Measurements from ENCODE around the gene RRAGD.
A peak's percentile ranks its signal among the peaks of the same experiment; 100 is the strongest.
"Not testable (repeated sequence)": the region's sequence is repeated elsewhere in the genome, so short reads cannot be mapped to it uniquely, and the experiment has no call there.

The RRAGD gene

GRCh38 chr6:89402776-89403175, 9.3 kb downstream of the RRAGD start:
- Mint-ChIP-seq H3K36me3 (ENCODE audit: low read depth) (no peaks in the 10 kb centered on the region), H3K4me3 (no peak overlapping the region), H3K27me3 (no peaks in the 10 kb centered on the region), H3K9me3 (no peaks in the 10 kb centered on the region), H3K27ac (no peak overlapping the region), H3K4me1 (ENCODE audit: low read depth) (peaks cover 51% of the 10 kb centered on the region)
- intact Hi-C loops (cut with micrococcal nuclease) = no loop called here

- Mint-ChIP-seq H3K4me1 (ENCODE audit: low read depth) (peaks cover 36% of the 10 kb centered on the region), H3K27me3 (no peaks in the 10 kb centered on the region), H3K4me3 (no peak overlapping the region), H3K27ac (peak overlapping the region; percentile 49), H3K36me3 (ENCODE audit: low read depth) (no peaks in the 10 kb centered on the region), H3K9me3 (no peaks in the 10 kb centered on the region)
- intact Hi-C loops (cut with micrococcal nuclease) = no loop called here
Measured at GRCh38 chr6:89400912-89401399, 11.1 kb downstream of the RRAGD start.

GRCh38 chr6:89400050-89400449, 12.0 kb downstream of the RRAGD start:
- no peak overlapping the region for H3K4me3 Mint-ChIP-seq
- no peaks in the 10 kb centered on the region for H3K36me3 Mint-ChIP-seq (ENCODE audit: low read depth)
- H3K9me3 Mint-ChIP-seq = no peaks in the 10 kb centered on the region
- H3K27me3 Mint-ChIP-seq = no peaks in the 10 kb centered on the region
- H3K4me1 Mint-ChIP-seq (ENCODE audit: low read depth) = peaks cover 28% of the 10 kb centered on the region
- H3K27ac Mint-ChIP-seq = no peak overlapping the region
- intact Hi-C loops (cut with micrococcal nuclease) = no loop called here

GRCh38 chr6:89398762-89399525, 13.1 kb downstream of the RRAGD start:
- H3K9me3 Mint-ChIP-seq = peaks cover 2% of the 10 kb centered on the region
- peaks cover 30% of the 10 kb centered on the region for H3K4me1 Mint-ChIP-seq (ENCODE audit: low read depth)
- H3K4me3 Mint-ChIP-seq = no peak overlapping the region
- H3K27ac Mint-ChIP-seq = no peak overlapping the region
- intact Hi-C loops (cut with micrococcal nuclease) = no loop called here
- H3K36me3 Mint-ChIP-seq (ENCODE audit: low read depth) = peaks cover under 1% of the 10 kb centered on the region
- H3K27me3 Mint-ChIP-seq = no peaks in the 10 kb centered on the region

GRCh38 chr6:89397884-89398283, 14.2 kb downstream of the RRAGD start:
- H3K9me3 Mint-ChIP-seq; H3K27me3 Mint-ChIP-seq; H3K36me3 Mint-ChIP-seq (ENCODE audit: low read depth); H3K27ac Mint-ChIP-seq; H3K4me3 Mint-ChIP-seq; intact Hi-C loops (cut with micrococcal nuclease): not testable (repeated sequence)
- H3K4me1 Mint-ChIP-seq (ENCODE audit: low read depth) = peaks cover 40% of the 10 kb centered on the region

- no peak overlapping the region for H3K27ac Mint-ChIP-seq
- H3K9me3 Mint-ChIP-seq = peaks cover 10% of the 10 kb centered on the region
- H3K4me3 Mint-ChIP-seq = no peak overlapping the region
- intact Hi-C loops (cut with micrococcal nuclease) = no loop called here
- H3K36me3 Mint-ChIP-seq (ENCODE audit: low read depth) = peaks cover 6% of the 10 kb centered on the region
- no peaks in the 10 kb centered on the region for H3K27me3 Mint-ChIP-seq
- H3K4me1 Mint-ChIP-seq (ENCODE audit: low read depth) = peaks cover 24% of the 10 kb centered on the region
Measured at GRCh38 chr6:89393659-89394058, 18.4 kb downstream of the RRAGD start.

GRCh38 chr6:89392823-89393222, 19.2 kb downstream of the RRAGD start:
- Mint-ChIP-seq H3K9me3 (peaks cover 10% of the 10 kb centered on the region), H3K4me3 (no peak overlapping the region), H3K36me3 (ENCODE audit: low read depth) (peaks cover 6% of the 10 kb centered on the region), H3K27me3 (no peaks in the 10 kb centered on the region), H3K4me1 (ENCODE audit: low read depth) (peaks cover 17% of the 10 kb centered on the region), H3K27ac (no peak overlapping the region)
- intact Hi-C loops (cut with micrococcal nuclease) = no loop called here

GRCh38 chr6:89388846-89389245, 23.2 kb downstream of the RRAGD start:
- Mint-ChIP-seq H3K27ac (no peak overlapping the region), H3K36me3 (ENCODE audit: low read depth) (peaks cover 5% of the 10 kb centered on the region), H3K4me3 (no peak overlapping the region), H3K9me3 (peaks cover 7% of the 10 kb centered on the region), H3K27me3 (no peaks in the 10 kb centered on the region), H3K4me1 (ENCODE audit: low read depth) (peaks cover 30% of the 10 kb centered on the region)
- intact Hi-C loops (cut with micrococcal nuclease) = no loop called here

GRCh38 chr6:89387516-89388201, 24.4 kb downstream of the RRAGD start:
- Mint-ChIP-seq H3K36me3 (ENCODE audit: low read depth) (no peaks in the 10 kb centered on the region), H3K9me3 (no peaks in the 10 kb centered on the region), H3K4me1 (ENCODE audit: low read depth) (peaks cover 23% of the 10 kb centered on the region), H3K4me3 (no peak overlapping the region), H3K27me3 (no peaks in the 10 kb centered on the region), H3K27ac (no peak overlapping the region)
- intact Hi-C loops (cut with micrococcal nuclease) = no loop called here

GRCh38 chr6:89386917-89387491, 25.1 kb downstream of the RRAGD start:
- Mint-ChIP-seq H3K9me3 (no peaks in the 10 kb centered on the region), H3K4me1 (ENCODE audit: low read depth) (peaks cover 23% of the 10 kb centered on the region), H3K36me3 (ENCODE audit: low read depth) (no peaks in the 10 kb centered on the region), H3K27ac (no peak overlapping the region), H3K4me3 (no peak overlapping the region), H3K27me3 (no peaks in the 10 kb centered on the region)
- intact Hi-C loops (cut with micrococcal nuclease) = no loop called here

- Mint-ChIP-seq H3K4me1 (ENCODE audit: low read depth) (peaks cover 28% of the 10 kb centered on the region), H3K4me3 (no peak overlapping the region), H3K27ac (no peak overlapping the region), H3K36me3 (ENCODE audit: low read depth) (no peaks in the 10 kb centered on the region), H3K9me3 (no peaks in the 10 kb centered on the region), H3K27me3 (no peaks in the 10 kb centered on the region)
- intact Hi-C loops (cut with micrococcal nuclease) = no loop called here
Measured at GRCh38 chr6:89385846-89386245, 26.2 kb downstream of the RRAGD start.

- Mint-ChIP-seq H3K27ac (no peak overlapping the region), H3K36me3 (ENCODE audit: low read depth) (no peaks in the 10 kb centered on the region), H3K4me3 (no peak overlapping the region), H3K4me1 (ENCODE audit: low read depth) (peaks cover 35% of the 10 kb centered on the region), H3K9me3 (no peaks in the 10 kb centered on the region), H3K27me3 (no peaks in the 10 kb centered on the region)
- intact Hi-C loops (cut with micrococcal nuclease) = no loop called here
Measured at GRCh38 chr6:89385156-89385667, 26.9 kb downstream of the RRAGD start.

- Mint-ChIP-seq H3K4me3 (no peak overlapping the region), H3K27ac (no peak overlapping the region), H3K27me3 (no peaks in the 10 kb centered on the region), H3K36me3 (ENCODE audit: low read depth) (peaks cover 4% of the 10 kb centered on the region), H3K4me1 (ENCODE audit: low read depth) (peaks cover 42% of the 10 kb centered on the region), H3K9me3 (no peaks in the 10 kb centered on the region)
- intact Hi-C loops (cut with micrococcal nuclease) = no loop called here
Measured at GRCh38 chr6:89381031-89381430, 31.0 kb downstream of the RRAGD start.

- H3K4me1 Mint-ChIP-seq (ENCODE audit: low read depth) = peaks cover 34% of the 10 kb centered on the region
- intact Hi-C loops (cut with micrococcal nuclease) = no loop called here
- no peaks in the 10 kb centered on the region for H3K27me3 Mint-ChIP-seq
- H3K4me3 Mint-ChIP-seq = no peak overlapping the region
- H3K27ac Mint-ChIP-seq = peak overlapping the region; percentile 47
- no peaks in the 10 kb centered on the region for H3K9me3 Mint-ChIP-seq
- H3K36me3 Mint-ChIP-seq (ENCODE audit: low read depth) = peaks cover 6% of the 10 kb centered on the region
Measured at GRCh38 chr6:89379281-89379680, 32.8 kb downstream of the RRAGD start.
